ENCODE results near the gene FAM181A.
A peak's percentile ranks its signal among the peaks of the same experiment; 100 is the strongest.

Gene FAM181A

GRCh38 chr14:93926873-93927799, at the start of gene FAM181A:
Gene FAM181A, plus strand, starts transcription at chr14:93927344. Its CDS starts 942 bp downstream, at chr14:93928286.
- no peak for DNase-seq (ENCODE audit: low read depth in 2 of 2)

- no peak for DNase-seq (ENCODE audit: low read depth in 2 of 2)
Measured at GRCh38 chr14:93878212-93878611, 48.9 kb upstream of the FAM181A start.

- DNase-seq (ENCODE audit: low read depth in 2 of 2) = no peak
Measured at GRCh38 chr14:93878871-93879270, 48.3 kb upstream of the FAM181A start.

GRCh38 chr14:93879362-93879983, 47.7 kb upstream of the FAM181A start:
- no peak for DNase-seq (ENCODE audit: low read depth in 2 of 2)

- DNase-seq (ENCODE audit: low read depth in 2 of 2) = no peak
Measured at GRCh38 chr14:93880021-93880820, 46.9 kb upstream of the FAM181A start.

- DNase-seq (ENCODE audit: low read depth in 2 of 2) = no peak
Measured at GRCh38 chr14:93884950-93885349, 42.2 kb upstream of the FAM181A start.

GRCh38 chr14:93888995-93889394, 38.1 kb upstream of the FAM181A start:
- DNase-seq (ENCODE audit: low read depth in 2 of 2) = no peak

- DNase-seq (ENCODE audit: low read depth in 2 of 2) = no peak
Measured at GRCh38 chr14:93889739-93890483, 37.2 kb upstream of the FAM181A start.

GRCh38 chr14:93891756-93892504, 35.2 kb upstream of the FAM181A start:
- no peak for DNase-seq (ENCODE audit: low read depth in 2 of 2)

GRCh38 chr14:93892505-93892839, 34.7 kb upstream of the FAM181A start:
- DNase-seq (ENCODE audit: low read depth in 2 of 2) = no peak

GRCh38 chr14:93892923-93893558, 34.1 kb upstream of the FAM181A start:
- peak; percentile 29 to 67 for DNase-seq (ENCODE audit: low read depth in 2 of 2)

- no peak for DNase-seq (ENCODE audit: low read depth in 2 of 2)
Measured at GRCh38 chr14:93893661-93894261, 33.4 kb upstream of the FAM181A start.

- DNase-seq (ENCODE audit: low read depth in 2 of 2) = no peak
Measured at GRCh38 chr14:93895023-93895604, 32.0 kb upstream of the FAM181A start.

- no peak for DNase-seq (ENCODE audit: low read depth in 2 of 2)
Measured at GRCh38 chr14:93897476-93897845, 29.7 kb upstream of the FAM181A start.

GRCh38 chr14:93898081-93898611, 29.0 kb upstream of the FAM181A start:
- no peak for DNase-seq (ENCODE audit: low read depth in 2 of 2)

- DNase-seq (ENCODE audit: low read depth in 2 of 2) = no peak
Measured at GRCh38 chr14:93898731-93899130, 28.4 kb upstream of the FAM181A start.

- DNase-seq (ENCODE audit: low read depth in 2 of 2) = no peak
Measured at GRCh38 chr14:93901813-93902212, 25.3 kb upstream of the FAM181A start.

GRCh38 chr14:93902619-93903307, 24.4 kb upstream of the FAM181A start:
- no peak for DNase-seq (ENCODE audit: low read depth in 2 of 2)

All from stimulated activated CD4-positive, alpha-beta T cell treated with anti-CD3 and anti-CD28 coated beads, Interleukin-1b, Interleukin-23, amount 100 ng/mL, for 1 hour (primary cell).